GM21529 (cell line): ENCODE measurements around the gene CHRNA1.

Experiments
- ATAC-seq: cut with Tn5 transposase; IDR thresholded peaks from one replicate; pipeline ENCODE4 v1.9.1; 2021; ENCODE audit not compliant: unreplicated experiment

Gene CHRNA1

GRCh38 chr2:174761837-174762236 lies 2.4 kb downstream of the CHRNA1 start:
- ATAC-seq, result no peak

- ATAC-seq, result no peak
Measured at GRCh38 chr2:174760845-174761473, 3.3 kb downstream of the CHRNA1 start.

GRCh38 chr2:174759381-174760065 lies 4.7 kb downstream of the CHRNA1 start:
- ATAC-seq, result no peak

GRCh38 chr2:174756743-174757142 lies 7.5 kb downstream of the CHRNA1 start:
- no peak for ATAC-seq

- no peak for ATAC-seq
Measured at GRCh38 chr2:174753038-174753633, 11.1 kb downstream of the CHRNA1 start.

GRCh38 chr2:174752403-174753037 lies 11.8 kb downstream of the CHRNA1 start:
- peak; percentile 80 for ATAC-seq

- peak; percentile 58 for ATAC-seq
Measured at GRCh38 chr2:174750923-174751441, 13.3 kb downstream of the CHRNA1 start.

- ATAC-seq, result no peak
Measured at GRCh38 chr2:174749793-174750192, 14.5 kb downstream of the CHRNA1 start.

GRCh38 chr2:174748948-174749347 lies 15.3 kb downstream of the CHRNA1 start:
- no peak for ATAC-seq

GRCh38 chr2:174745142-174745541 lies 19.1 kb downstream of the CHRNA1 start:
- ATAC-seq, result no peak

- no peak for ATAC-seq
Measured at GRCh38 chr2:174744111-174744510, 20.2 kb downstream of the CHRNA1 start.

GRCh38 chr2:174740721-174741120 lies 23.6 kb downstream of the CHRNA1 start:
- ATAC-seq, result no peak

GRCh38 chr2:174738841-174739240 lies 25.4 kb downstream of the CHRNA1 start:
- ATAC-seq, result no peak

- ATAC-seq, result no peak
Measured at GRCh38 chr2:174731546-174731945, 32.7 kb downstream of the CHRNA1 start.

- ATAC-seq, result no peak
Measured at GRCh38 chr2:174730698-174731018, 33.6 kb downstream of the CHRNA1 start.

- ATAC-seq, result no peak
Measured at GRCh38 chr2:174729797-174730697, 34.2 kb downstream of the CHRNA1 start.

GRCh38 chr2:174728096-174728495 lies 36.2 kb downstream of the CHRNA1 start:
- no peak for ATAC-seq

- no peak for ATAC-seq
Measured at GRCh38 chr2:174726212-174726611, 38.1 kb downstream of the CHRNA1 start.

GRCh38 chr2:174722942-174723592 lies 41.2 kb downstream of the CHRNA1 start:
- ATAC-seq, result no peak

- no peak for ATAC-seq
Measured at GRCh38 chr2:174719016-174719415, 45.3 kb downstream of the CHRNA1 start.
